CMK (cell line): Measurements from ENCODE around the gene HLA-A.

Source experiments
- DNase-seq: peaks from one replicate; pipeline ENCODE4 v3.0.0-alpha.2; 2010; ENCODE audit warnings: low read depth

Gene HLA-A

GRCh38 chr6:29935273-29935955 is 6.9 kb upstream of the HLA-A start:
- DNase-seq = no peak

DNA sequence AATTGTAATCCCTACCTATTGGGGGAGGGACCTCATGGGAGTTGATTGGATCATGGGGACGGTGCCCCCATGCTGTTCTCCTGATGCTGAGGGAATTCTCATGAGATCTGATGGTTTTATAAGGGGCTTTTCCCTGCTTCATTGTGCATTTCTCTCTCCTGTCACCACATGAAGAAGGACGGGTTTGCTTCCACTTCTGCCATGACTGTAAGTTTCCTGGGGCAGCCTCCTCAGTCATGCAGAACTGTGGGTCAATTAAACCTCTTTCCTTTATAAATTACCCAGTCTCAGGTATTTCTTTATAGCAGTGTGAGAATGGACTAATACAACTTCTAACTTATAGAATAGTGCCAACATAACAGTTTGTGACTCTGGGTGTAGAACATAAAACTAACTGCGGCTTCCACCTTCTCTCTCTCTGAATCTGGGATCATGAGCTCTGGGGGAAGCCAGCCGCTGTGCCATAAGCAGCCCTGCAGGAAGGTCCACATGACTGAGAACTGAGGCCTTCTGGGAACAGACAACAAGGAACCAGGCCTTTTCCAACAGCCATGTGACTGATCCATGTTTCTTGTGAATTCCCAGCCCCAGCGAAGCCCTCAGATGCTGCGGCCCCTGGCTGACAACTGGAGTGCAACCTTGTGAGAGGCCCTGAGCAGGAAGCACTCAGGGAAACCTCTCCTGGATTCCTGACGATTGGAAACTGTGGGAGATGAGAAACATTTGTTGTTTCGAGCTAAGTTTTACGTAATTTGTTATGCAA is 3.4 kb upstream of the HLA-A start:
- DNase-seq = no peak

DNA sequence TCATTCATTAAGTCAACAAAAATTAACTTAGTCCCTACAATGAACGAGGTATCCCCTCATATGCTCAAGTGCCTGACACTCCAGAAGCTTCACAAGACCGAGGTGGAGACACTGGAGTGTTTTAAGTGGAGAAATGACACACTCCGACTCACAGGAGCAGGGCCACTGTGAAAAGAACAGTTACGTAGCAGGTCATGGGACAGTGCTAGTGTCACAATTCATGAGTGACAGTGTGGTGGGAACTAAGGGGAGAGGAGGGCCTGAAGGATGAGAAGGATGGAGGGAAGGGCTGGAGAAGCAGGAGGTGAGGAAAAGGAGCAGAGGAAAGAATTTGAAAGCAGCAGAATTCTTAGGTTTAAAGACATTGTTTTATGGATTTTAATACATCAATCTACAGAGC is 1.3 kb upstream of the HLA-A start:
- no peak for DNase-seq

GRCh38 chr6:29941471-29941870 is 861 bp upstream of the HLA-A start:
- no peak for DNase-seq

DNA sequence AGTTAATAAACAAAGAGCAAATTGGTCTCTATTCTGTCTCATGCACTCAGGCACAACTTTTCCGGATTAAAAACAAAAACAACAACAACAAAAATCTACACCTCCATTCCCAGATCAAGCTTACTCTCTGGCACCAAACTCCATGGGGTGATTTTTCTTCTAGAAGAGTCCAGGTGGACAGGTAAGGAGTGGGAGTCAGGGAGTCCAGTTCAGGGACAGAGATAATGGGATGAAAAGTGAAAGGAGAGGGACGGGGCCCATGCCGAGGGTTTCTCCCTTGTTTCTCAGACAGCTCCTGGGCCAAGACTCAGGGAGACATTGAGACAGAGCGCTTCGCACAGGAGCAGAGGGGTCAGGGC is 437 bp upstream of the HLA-A start:
- DNase-seq = no peak

GRCh38 chr6:29943053-29943966 is 978 bp downstream of the HLA-A start:
- no peak for DNase-seq

DNA sequence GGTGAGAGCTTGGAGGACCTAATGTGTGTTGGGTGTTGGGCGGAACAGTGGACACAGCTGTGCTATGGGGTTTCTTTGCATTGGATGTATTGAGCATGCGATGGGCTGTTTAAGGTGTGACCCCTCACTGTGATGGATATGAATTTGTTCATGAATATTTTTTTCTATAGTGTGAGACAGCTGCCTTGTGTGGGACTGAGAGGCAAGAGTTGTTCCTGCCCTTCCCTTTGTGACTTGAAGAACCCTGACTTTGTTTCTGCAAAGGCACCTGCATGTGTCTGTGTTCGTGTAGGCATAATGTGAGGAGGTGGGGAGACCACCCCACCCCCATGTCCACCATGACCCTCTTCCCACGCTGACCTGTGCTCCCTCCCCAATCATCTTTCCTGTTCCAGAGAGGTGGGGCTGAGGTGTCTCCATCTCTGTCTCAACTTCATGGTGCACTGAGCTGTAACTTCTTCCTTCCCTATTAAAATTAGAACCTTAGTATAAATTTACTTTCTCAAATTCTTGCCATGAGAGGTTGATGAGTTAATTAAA is 3.0 kb downstream of the HLA-A start:
- no peak for DNase-seq

GRCh38 chr6:29946223-29947076 is 4.1 kb downstream of the HLA-A start:
- no peak for DNase-seq

DNA sequence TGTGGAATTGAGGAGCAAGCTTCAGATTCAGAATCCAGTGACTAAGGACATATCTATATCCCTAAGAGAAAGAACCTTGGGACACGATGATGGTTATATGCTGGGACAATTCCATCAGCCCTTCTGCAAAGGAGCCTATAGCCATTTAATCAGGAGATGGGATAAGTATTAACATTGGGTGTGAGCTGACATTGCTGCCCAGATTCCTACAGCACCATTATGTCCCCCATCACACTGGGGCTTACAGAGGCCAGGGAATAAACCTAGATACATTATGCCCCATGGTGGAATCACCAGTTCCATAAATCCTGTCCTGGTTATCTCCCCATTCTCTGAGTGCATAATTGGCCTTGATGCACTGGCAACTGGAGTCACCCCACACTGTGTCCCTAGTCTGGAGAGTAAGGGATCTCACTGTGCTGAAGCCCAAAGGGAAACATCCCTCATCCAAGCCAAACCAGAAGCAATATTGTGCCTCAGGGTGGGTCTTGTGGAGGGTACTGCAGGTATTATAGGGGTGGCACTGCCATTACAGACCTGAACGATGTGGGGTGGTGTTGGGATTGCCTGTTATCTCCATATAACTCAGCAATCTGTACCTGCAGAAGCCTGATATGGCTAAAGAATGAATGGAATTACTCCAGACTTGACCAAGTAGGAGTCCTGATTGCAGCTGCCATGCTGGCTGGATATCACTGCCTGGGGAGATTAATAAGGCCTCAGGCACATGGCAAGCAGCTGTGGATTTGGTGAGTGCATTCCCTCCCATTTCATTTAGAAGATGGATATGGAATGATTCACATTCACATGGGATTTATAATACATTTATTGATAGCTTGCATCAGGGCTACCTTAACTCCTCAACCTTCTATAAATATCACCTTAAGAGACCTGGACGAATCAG is 5.0 kb downstream of the HLA-A start:
- no peak for DNase-seq

DNA sequence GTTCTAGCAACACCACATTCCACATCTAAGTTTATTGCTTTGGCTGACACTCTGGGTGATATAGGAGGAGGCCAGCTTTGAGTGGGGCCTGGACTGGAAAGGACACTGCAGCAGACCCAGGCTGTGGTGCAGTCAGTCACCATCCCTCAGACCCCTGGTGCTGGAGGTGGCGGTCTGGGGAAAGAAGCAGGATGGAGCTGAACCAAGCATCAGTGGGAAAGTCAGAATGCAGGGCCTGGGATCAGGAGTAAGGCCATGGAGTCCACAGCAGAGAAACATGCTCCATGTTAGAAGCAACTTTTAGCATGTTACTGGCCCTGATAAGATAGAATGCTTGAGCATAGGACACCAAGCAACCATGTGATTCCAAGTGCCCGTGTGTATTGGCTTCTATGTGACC is 5.9 kb downstream of the HLA-A start:
- DNase-seq = no peak

DNA sequence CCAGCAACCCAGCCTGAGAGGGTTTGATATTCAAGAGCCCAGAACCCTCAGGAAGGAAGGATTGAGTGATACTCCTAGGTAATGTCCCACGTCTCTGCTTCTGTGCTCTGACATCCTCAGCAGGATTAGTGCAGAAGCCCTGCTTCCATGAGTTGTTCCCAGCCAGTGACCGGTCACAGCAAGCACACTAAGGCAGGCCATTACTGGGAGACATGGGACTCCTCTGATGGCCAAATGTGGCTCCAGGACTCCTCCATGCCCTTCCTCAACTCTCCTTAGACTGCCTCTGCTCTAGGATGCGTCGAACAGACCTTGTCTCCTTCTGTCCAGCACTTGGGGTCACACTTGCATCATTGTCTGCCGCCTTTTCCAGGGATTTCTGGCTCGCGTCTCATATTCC is 7.6 kb downstream of the HLA-A start:
- DNase-seq = no peak

DNA sequence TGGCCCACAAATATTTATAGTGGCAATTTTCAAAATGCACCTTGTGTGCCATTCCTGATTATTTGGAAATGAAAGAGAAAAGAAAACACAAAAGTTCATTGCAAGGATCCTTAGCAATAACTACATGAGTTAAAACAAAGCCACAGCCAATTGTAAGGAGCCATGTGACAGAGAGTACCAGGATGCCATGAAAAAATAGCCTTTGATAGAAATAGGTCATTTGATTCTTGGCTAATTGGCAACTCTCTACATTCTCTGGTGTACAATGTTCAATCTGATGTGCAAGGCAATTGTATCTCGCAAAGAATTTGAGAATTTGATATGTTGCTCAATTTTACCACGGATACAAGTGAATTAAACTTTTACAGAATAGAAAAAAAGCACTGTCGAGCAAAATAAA is 9.6 kb downstream of the HLA-A start:
- DNase-seq = no peak

DNA sequence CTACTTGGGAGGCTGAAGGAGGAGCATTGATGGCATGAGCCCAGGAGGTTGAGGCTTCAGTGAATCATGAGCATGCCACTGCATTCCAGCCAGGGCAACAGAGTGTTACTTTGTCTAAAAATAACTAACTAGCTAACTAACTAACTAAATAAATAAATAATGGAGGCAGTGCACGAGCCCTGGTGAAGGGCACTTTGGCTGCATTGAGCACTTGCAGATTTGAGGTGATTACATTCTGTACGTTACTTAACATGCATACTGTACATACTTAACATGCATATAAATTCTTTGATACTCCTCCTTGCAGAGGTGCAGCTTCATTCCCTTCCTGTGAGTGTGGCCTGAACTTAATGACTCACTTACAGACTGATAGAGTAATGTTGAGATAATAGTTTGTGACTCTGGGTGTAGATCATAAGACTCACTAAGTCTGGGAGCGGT is 10.7 kb downstream of the HLA-A start:
- no peak for DNase-seq

DNA sequence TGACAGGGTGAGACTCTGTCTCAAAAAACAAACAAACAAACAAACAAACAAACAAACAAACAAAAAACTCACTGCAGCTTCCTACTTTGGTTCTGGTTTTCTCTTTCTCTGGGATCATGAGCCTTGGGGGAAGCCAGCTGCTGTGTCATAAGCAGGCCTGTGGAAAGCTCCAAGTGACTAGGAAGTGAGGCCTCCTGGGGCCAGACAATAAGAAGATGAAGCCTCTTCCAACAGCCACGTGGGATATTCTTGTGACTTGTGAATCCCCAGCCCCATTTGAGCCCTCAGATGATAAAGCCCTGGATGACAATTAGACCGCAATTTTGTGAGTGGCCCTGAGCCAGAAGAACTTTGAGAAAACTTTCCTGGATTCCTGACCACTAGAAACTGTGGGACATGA is 11.4 kb downstream of the HLA-A start:
- DNase-seq = no peak

DNA sequence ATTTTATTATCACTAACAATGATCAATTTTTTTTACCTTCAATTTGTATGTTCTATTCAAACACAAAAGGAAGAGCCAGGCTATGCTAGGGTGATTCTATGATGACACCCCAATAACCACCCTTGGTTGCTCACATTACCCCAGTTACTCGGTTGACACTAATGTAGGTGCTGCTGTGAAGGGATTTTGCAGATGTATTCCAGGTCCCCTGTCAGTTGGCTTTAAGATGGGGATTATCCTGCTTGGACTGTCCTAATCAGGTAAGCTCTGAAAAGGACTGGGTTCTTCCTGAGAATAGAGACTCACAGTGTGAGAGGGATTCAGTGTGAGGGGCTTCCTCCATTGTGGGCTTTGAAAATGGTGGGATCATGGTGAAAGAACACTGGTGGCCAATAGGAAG is 11.9 kb downstream of the HLA-A start:
- no peak for DNase-seq

- DNase-seq = no peak
These were observed 13.5 kb downstream of the HLA-A start for GRCh38 chr6:29955783-29956182.

DNA sequence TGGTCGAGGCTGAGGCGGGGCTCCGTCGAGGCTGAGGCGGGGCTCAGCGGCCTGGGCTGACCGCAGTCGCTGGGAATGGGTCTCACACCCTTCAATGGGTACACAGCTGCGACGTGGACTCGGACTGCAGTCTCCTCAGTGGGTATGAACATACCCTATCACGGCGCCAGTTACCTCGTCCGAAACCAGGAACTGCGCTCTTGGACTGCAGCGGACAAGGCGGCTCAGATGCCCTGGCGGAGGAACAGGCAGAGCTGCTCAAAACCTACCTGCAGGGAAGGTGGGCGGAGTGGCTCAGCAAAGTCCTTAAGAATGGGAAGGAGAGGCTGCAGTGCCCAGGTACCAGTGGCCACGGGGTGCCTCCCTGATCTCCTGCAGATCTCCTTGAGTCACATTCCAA is 14.2 kb downstream of the HLA-A start:
- DNase-seq = no peak

- no peak for DNase-seq
These were observed 15.7 kb downstream of the HLA-A start for GRCh38 chr6:29958046-29958445.

GRCh38 chr6:29958921-29959320 is 16.6 kb downstream of the HLA-A start:
- no peak for DNase-seq

DNA sequence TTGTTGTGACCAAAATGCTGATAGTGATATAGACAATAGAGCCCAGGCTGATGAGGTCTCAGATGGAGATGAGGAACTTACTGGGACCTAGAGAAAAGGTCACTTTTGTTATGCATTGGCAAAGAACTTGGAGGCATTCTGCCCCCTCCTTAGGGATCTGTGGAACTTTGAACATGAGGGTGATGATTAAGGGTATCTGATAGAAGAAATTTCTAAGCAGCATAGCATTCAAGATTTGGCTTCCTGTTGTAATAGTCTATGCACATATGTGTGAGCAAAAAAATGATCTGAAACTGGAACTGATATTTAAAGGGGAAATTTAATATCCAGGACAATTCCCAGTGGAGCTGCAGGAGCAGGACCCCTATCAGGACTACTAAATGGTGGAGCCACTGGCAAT is 17.1 kb downstream of the HLA-A start:
- DNase-seq = no peak

DNA sequence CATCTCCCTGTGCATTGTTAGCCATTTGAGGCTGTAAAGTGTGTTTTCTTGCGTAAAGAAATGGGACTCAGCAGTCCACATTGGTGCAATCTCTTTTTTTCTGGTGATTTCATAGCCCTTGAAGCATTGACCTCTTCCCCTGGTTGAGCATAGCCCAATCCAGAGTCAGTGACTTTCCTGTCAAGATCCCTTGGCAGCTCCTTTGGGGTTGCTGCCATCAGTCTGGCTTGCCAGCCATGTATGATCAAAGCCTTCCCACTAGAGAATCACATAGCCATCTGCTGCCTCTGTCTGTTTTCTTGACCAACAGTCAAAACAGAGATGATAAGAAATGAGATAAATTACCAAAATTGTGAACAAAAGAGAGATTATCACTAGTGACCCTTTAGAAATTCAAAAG is 19.6 kb downstream of the HLA-A start:
- no peak for DNase-seq
